Upper lobe of left lung (tissue), 6 donors: ENCODE data around the gene PTGDS. TPM values are rescaled to one million over a fixed set of nuclear protein-coding genes. Genes with fewer than 3 reads are reported as not detected.

Experiments used
- ATAC-seq, 2 donors: fragments of 200-7000 bp; cut with Tn5 transposase; one replicate each; pipeline ENCODE4 v1.9.1; 2022; ENCODE audit warnings: mild to moderate bottlenecking in 2 of 2, moderate library complexity in 2 of 2; ENCODE audit not compliant: low FRiP score in 2 of 2
- DNase-seq, 2 donors: peaks; one replicate each; pipeline ENCODE4 v3.0.0-alpha.2; 2019 to 2020
- H3K27ac ChIP-seq, 4 donors: fragments of 200-600 bp; sonication (generic); one replicate each; pipeline ENCODE4 v1.5.1; 2016 to 2019
- H3K27me3 ChIP-seq, 4 donors: fragments of 200-600 bp; sonication (generic); one replicate each; pipeline ENCODE4 v1.5.1; 2017 to 2019
- H3K36me3 ChIP-seq, 4 donors: fragments of 200-600 bp; sonication (generic); one replicate each; pipeline ENCODE4 v1.5.1; 2016 to 2019
- H3K4me1 ChIP-seq, 4 donors: fragments of 200-600 bp; sonication (generic); one replicate each; pipeline ENCODE4 v1.5.1; 2018 to 2019
- H3K4me3 ChIP-seq, 4 donors: fragments of 200-600 bp; sonication (generic); one replicate each; pipeline ENCODE4 v1.5.1; 2017 to 2019; ENCODE audit warnings: mild to moderate bottlenecking in 2 of 4, moderate library complexity in 1 of 4
- H3K9me3 ChIP-seq, 4 donors: fragments of 200-600 bp; sonication (generic); one replicate each; pipeline ENCODE4 v1.5.1; 2018 to 2019
- EP300 ChIP-seq, 4 donors: sonication (generic); formaldehyde crosslinking; IDR thresholded peaks; one replicate each; pipeline ENCODE4 v1.5.1; 2017; ENCODE audit warnings: antibody characterized with exemption in 4 of 4, control low read depth in 2 of 4
- POLR2A ChIP-seq, 4 donors: fragments of 450-650 bp; IDR thresholded peaks; one replicate each; pipeline ENCODE4 v1.5.1; 2016 to 2017; ENCODE audit warnings: antibody characterized with exemption in 4 of 4, mild to moderate bottlenecking in 2 of 4
- POLR2AphosphoS5 ChIP-seq, 2 donors: sonication (generic); formaldehyde crosslinking; IDR thresholded peaks; one replicate each; pipeline ENCODE4 v1.5.1; 2017; ENCODE audit warnings: antibody characterized with exemption in 2 of 2
- WGBS, 2 donors: methylation state at CpG; one replicate each; pipeline ENCODE4 v1.1.5; 2017 to 2018; 5-methylcytosine and 5-hydroxymethylcytosine counted together
- total RNA-seq, 6 donors: library from RNA; depleted of rRNA in 4 of 6; stranded (reverse); fragments of >200 nt in 4 of 6; gene quantifications; one replicate each; pipeline versions ENCODE4 v1.1.0 to v1.2.1, GENCODE V29; 2016 to 2021
- TF ChIP-seq, protein P1 (sequence below), 6 experiments: fragments of 450-650 bp in 4 of 6; fragments of 200-600 bp in 2 of 6; sonication (generic) in 2 of 6; IDR thresholded peaks; one replicate each; pipeline ENCODE4 v1.5.1; 2016 to 2019; ENCODE audit warnings: antibody characterized with exemption in 6 of 6
- donor health status: DM: no; HTN: no; CAD: no; lungs with moderate emphysema.
- donor health status: DM: no; HTN: yes; CAD: no; lungs with severe emphysema.

The PTGDS gene
- total RNA-seq, 6 donors from 2014 or later = 31.7 to 395 (median 246) TPM

- H3K9me3 ChIP-seq = no peaks in the 10 kb centered on the region
- TF ChIP-seq POLR2AphosphoS5 (IDR thresholded peaks at IDR 0.05) = no peak
- TF ChIP-seq, protein P1, sequence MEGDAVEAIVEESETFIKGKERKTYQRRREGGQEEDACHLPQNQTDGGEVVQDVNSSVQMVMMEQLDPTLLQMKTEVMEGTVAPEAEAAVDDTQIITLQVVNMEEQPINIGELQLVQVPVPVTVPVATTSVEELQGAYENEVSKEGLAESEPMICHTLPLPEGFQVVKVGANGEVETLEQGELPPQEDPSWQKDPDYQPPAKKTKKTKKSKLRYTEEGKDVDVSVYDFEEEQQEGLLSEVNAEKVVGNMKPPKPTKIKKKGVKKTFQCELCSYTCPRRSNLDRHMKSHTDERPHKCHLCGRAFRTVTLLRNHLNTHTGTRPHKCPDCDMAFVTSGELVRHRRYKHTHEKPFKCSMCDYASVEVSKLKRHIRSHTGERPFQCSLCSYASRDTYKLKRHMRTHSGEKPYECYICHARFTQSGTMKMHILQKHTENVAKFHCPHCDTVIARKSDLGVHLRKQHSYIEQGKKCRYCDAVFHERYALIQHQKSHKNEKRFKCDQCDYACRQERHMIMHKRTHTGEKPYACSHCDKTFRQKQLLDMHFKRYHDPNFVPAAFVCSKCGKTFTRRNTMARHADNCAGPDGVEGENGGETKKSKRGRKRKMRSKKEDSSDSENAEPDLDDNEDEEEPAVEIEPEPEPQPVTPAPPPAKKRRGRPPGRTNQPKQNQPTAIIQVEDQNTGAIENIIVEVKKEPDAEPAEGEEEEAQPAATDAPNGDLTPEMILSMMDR (IDR thresholded peaks at IDR 0.05) = no peak
- no peak for TF ChIP-seq POLR2A (IDR thresholded peaks at IDR 0.05)
- TF ChIP-seq EP300 (IDR thresholded peaks at IDR 0.05) = no peak
- DNase-seq (peak in 1 of 2 donors; percentile 69), ATAC-seq (no peak)
- no peak overlapping the region for H3K4me3 ChIP-seq
- no peaks in the 10 kb centered on the region for H3K27me3 ChIP-seq
- 90 to 96% methylated on average over 2 to 21 of the region's 21 CpGs for WGBS, 2 donors
- no peaks in the 10 kb centered on the region for H3K4me1 ChIP-seq
- H3K27ac ChIP-seq = no peak overlapping the region
- peaks cover 0 to 69% (median 46%) of the 10 kb centered on the region in 4 donors for H3K36me3 ChIP-seq
Observed at GRCh38 chr9:137015976-137016375, 38.7 kb downstream of the PTGDS start.

GRCh38 chr9:137016436-137016835 lies 39.1 kb downstream of the PTGDS start:
- Histone ChIP-seq H3K27ac (no peak overlapping the region), H3K4me1 (no peaks in the 10 kb centered on the region), H3K9me3 (no peaks in the 10 kb centered on the region), H3K4me3 (no peak overlapping the region), H3K27me3 (no peaks in the 10 kb centered on the region), H3K36me3 (peaks cover 0 to 67% (median 46%) of the 10 kb centered on the region in 4 donors)
- 96 to 97% methylated on average over 5 to 16 of the region's 16 CpGs for WGBS, 2 donors
- TF ChIP-seq EP300 (IDR thresholded peaks at IDR 0.05) (no peak), POLR2AphosphoS5 (IDR thresholded peaks at IDR 0.05) (no peak), POLR2A (IDR thresholded peaks at IDR 0.05) (no peak)
- TF ChIP-seq, protein P1 (IDR thresholded peaks at IDR 0.05) = no peak
- peak in 1 of 2 donors; percentile 69 for DNase-seq
- ATAC-seq = no peak

- Histone ChIP-seq H3K36me3 (peaks cover 0 to 61% (median 44%) of the 10 kb centered on the region in 4 donors), H3K27ac (no peak overlapping the region), H3K9me3 (no peaks in the 10 kb centered on the region), H3K4me3 (no peak overlapping the region), H3K27me3 (no peaks in the 10 kb centered on the region), H3K4me1 (no peaks in the 10 kb centered on the region)
- TF ChIP-seq, protein P1 (IDR thresholded peaks at IDR 0.05) = no peak
- TF ChIP-seq EP300 (IDR thresholded peaks at IDR 0.05) = no peak
- TF ChIP-seq POLR2A (IDR thresholded peaks at IDR 0.05) = no peak
- TF ChIP-seq POLR2AphosphoS5 (IDR thresholded peaks at IDR 0.05) = no peak
- peak in 1 of 2 donors; percentile 78 for DNase-seq
- 98 to 99% methylated on average over 26 to 28 of the region's 28 CpGs for WGBS, 2 donors
- no peak for ATAC-seq
Observed at GRCh38 chr9:137017071-137017470, 39.8 kb downstream of the PTGDS start.

- H3K27me3 ChIP-seq = no peaks in the 10 kb centered on the region
- TF ChIP-seq EP300 (IDR thresholded peaks at IDR 0.05) = no peak
- TF ChIP-seq, protein P1 (IDR thresholded peaks at IDR 0.05) = no peak
- TF ChIP-seq POLR2A (IDR thresholded peaks at IDR 0.05) = no peak
- no peak for TF ChIP-seq POLR2AphosphoS5 (IDR thresholded peaks at IDR 0.05)
- H3K9me3 ChIP-seq = no peaks in the 10 kb centered on the region
- no peak overlapping the region for H3K27ac ChIP-seq
- peaks cover 0 to 53% (median 37%) of the 10 kb centered on the region in 4 donors for H3K36me3 ChIP-seq
- H3K4me3 ChIP-seq = no peak overlapping the region
- DNase-seq (peak in 1 of 2 donors; percentile 61), ATAC-seq (no peak)
- WGBS, 2 donors = 95 to 96% methylated on average over 21 to 36 of the region's 45 CpGs
- H3K4me1 ChIP-seq = no peaks in the 10 kb centered on the region
Observed at GRCh38 chr9:137017791-137018497, 40.6 kb downstream of the PTGDS start.
